Sigmoid colon (tissue), 4 donors: ENCODE data around the gene C11orf52.

ENCODE experiments used
- EP300 ChIP-seq, 4 donors: sonication (generic); formaldehyde crosslinking; IDR thresholded peaks; one replicate each; pipeline ENCODE4 v1.6.1; 2017; ENCODE audit warnings: antibody characterized with exemption in 4 of 4
- POLR2A ChIP-seq, 2 donors: fragments of 450-650 bp; IDR thresholded peaks; one replicate each; pipeline ENCODE4 v1.6.1; 2016; ENCODE audit warnings: antibody characterized with exemption in 2 of 2, mild to moderate bottlenecking in 2 of 2, moderate library complexity in 2 of 2
- TF ChIP-seq, protein P1 (sequence below), 4 experiments: fragments of 450-650 bp in 3 of 4; fragments of 200-600 bp in 1 of 4; IDR thresholded peaks; one replicate each; pipeline ENCODE4 v1.5.1; 2016 to 2019; ENCODE audit warnings: antibody characterized with exemption in 4 of 4, mild to moderate bottlenecking in 3 of 4, moderate library complexity in 2 of 4

- TF ChIP-seq, protein P1, sequence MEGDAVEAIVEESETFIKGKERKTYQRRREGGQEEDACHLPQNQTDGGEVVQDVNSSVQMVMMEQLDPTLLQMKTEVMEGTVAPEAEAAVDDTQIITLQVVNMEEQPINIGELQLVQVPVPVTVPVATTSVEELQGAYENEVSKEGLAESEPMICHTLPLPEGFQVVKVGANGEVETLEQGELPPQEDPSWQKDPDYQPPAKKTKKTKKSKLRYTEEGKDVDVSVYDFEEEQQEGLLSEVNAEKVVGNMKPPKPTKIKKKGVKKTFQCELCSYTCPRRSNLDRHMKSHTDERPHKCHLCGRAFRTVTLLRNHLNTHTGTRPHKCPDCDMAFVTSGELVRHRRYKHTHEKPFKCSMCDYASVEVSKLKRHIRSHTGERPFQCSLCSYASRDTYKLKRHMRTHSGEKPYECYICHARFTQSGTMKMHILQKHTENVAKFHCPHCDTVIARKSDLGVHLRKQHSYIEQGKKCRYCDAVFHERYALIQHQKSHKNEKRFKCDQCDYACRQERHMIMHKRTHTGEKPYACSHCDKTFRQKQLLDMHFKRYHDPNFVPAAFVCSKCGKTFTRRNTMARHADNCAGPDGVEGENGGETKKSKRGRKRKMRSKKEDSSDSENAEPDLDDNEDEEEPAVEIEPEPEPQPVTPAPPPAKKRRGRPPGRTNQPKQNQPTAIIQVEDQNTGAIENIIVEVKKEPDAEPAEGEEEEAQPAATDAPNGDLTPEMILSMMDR (IDR thresholded peaks at IDR 0.05), result no peak
- TF ChIP-seq POLR2A (IDR thresholded peaks at IDR 0.05), result no peak
- TF ChIP-seq EP300 (IDR thresholded peaks at IDR 0.05), result no peak
Measured at GRCh38 chr11:111969344-111969743, 50.6 kb downstream of the C11orf52 start.
